A673 (cell line): ENCODE data around the gene MRGPRX2.

Source experiments
- EZH2 ChIP-seq: fragments of 200-600 bp; sonication (generic); IDR thresholded peaks from 2 replicates; pipeline ENCODE4 v1.6.1; 2017; ENCODE audit warnings: borderline replicate concordance, low read depth, mild to moderate bottlenecking, mixed read lengths, antibody characterized with exemption, low read length; ENCODE audit not compliant: poor library complexity, severe bottlenecking
- TF ChIP-seq, protein P1 (sequence below): fragments of 300-800, 200-600 bp; sonication (generic); conservative IDR thresholded peaks from 2 replicates; pipeline ENCODE4 v1.5.1; 2017; ENCODE audit warnings: low read depth, mild to moderate bottlenecking, antibody characterized with exemption, low read length, moderate library complexity, mixed read lengths

DNA sequence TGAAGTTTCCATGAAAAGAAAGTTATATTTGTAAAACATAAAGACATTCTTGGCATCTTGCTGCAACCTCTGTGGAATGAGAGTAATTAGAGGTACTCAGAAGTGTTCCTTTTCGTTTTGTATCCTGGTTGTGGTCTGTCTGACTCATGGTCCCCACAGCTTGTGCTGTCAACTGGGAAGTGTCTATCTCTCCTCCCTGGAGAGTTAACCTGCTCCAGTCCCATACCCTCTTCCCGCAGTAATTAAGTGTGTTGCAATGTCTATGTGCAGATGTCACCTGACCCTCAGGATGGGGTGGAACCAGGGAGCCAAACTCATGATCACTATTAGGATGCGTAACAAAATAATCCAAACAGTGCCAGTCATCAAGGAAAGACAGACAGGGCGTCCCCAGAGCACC is 33.5 kb upstream of the MRGPRX2 start:
- TF ChIP-seq EZH2, result no peak
- TF ChIP-seq, protein P1, sequence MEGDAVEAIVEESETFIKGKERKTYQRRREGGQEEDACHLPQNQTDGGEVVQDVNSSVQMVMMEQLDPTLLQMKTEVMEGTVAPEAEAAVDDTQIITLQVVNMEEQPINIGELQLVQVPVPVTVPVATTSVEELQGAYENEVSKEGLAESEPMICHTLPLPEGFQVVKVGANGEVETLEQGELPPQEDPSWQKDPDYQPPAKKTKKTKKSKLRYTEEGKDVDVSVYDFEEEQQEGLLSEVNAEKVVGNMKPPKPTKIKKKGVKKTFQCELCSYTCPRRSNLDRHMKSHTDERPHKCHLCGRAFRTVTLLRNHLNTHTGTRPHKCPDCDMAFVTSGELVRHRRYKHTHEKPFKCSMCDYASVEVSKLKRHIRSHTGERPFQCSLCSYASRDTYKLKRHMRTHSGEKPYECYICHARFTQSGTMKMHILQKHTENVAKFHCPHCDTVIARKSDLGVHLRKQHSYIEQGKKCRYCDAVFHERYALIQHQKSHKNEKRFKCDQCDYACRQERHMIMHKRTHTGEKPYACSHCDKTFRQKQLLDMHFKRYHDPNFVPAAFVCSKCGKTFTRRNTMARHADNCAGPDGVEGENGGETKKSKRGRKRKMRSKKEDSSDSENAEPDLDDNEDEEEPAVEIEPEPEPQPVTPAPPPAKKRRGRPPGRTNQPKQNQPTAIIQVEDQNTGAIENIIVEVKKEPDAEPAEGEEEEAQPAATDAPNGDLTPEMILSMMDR, result no peak
